Activated naive CD4-positive, alpha-beta T cell treated with anti-CD3 and anti-CD28 coated beads, Interleukin-2, amount 50 U/mL, for 72 hours (primary cell): ENCODE measurements around the gene PXDN. TPM values are rescaled to one million over a fixed set of nuclear protein-coding genes. Genes with fewer than 3 reads are reported as not detected.

ENCODE experiments used
- ATAC-seq, 2 donors: fragments of 150-1000 bp; cut with Tn5 transposase; 2 replicates each; pipeline ENCODE4 v1.10.0; 2021; ENCODE audit warnings: mild to moderate bottlenecking in 2 of 2, moderate library complexity in 2 of 2
- DNase-seq, 2 donors: peaks; one replicate each; pipeline ENCODE4 v3.0.0; 2021 to 2022; ENCODE audit warnings: low spot score in 2 of 2
- H3K27ac Mint-ChIP-seq, 2 donors: one replicate each; pipeline ENCODE4 v1.8.0; 2022; ENCODE audit warnings: mild to moderate bottlenecking in 2 of 2, mixed read lengths in 2 of 2
- H3K36me3 Mint-ChIP-seq, 2 donors: one replicate each; pipeline ENCODE4 v1.8.0; 2022; ENCODE audit warnings: mixed read lengths in 2 of 2
- H3K9me3 Mint-ChIP-seq, 2 donors: one replicate each; pipeline ENCODE4 v1.8.0; 2022; ENCODE audit warnings: mixed read lengths in 2 of 2
- total RNA-seq, 2 donors: library from RNA; stranded (reverse); gene quantifications; one replicate each; pipeline ENCODE4 v1.2.3, GENCODE V29; 2022

PXDN gene
- total RNA-seq, 2 donors from 2014 or later: 0.14 to 0.32 TPM

DNA sequence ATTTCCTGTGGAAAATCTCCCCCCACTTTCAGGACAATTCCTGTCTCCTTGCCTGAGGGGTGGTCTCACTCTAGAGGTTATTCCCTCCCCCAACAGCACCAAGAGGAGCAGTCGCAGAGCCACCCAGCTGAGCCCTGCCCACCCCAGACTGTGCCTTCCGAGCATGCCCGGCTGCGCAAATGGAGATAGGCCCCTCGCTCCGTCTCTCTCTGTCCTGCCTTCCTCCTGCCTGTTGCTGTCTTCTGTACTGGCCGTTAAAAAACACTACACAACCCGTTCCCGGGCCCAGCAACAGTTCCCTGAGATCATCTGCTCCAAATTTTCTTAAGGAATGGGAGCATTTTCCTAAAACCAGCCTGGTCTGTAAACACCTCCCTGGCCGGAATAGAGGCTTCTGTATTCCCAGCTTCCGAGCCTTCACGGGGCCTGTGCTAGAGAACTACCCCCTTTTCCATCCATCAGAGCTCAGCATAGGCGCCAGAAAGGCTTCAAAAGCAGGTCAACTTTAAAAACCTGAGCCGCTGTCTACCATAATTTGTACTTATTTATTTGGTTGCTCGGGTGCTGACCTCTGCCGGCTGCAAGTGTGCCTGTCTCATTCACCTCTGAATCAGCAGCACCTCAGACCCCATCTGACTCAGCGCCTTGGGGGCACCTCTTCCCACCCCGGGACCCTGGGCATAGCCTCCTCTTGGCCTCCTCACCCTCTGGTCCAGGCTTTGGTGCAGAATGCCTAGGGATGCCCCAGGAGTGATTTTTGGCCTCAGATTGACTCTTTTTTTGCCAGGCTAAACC, 159.4 kb downstream of the PXDN start:
- Mint-ChIP-seq H3K36me3 (peaks cover 0 to 5% of the 10 kb centered on the region in 2 donors), H3K9me3 (no peaks in the 10 kb centered on the region), H3K27ac (no peak overlapping the region)
- DNase-seq (no peak), ATAC-seq (no peak)

GRCh38 chr2:1584051-1584531, 160.2 kb downstream of the PXDN start:
- Mint-ChIP-seq H3K36me3 (peaks cover 0 to 5% of the 10 kb centered on the region in 2 donors), H3K27ac (no peak overlapping the region), H3K9me3 (no peaks in the 10 kb centered on the region)
- ATAC-seq: no peak
- DNase-seq: no peak

- Mint-ChIP-seq H3K36me3 (peaks cover 0 to 5% of the 10 kb centered on the region in 2 donors), H3K9me3 (no peaks in the 10 kb centered on the region), H3K27ac (no peak overlapping the region)
- DNase-seq: no peak
- no peak for ATAC-seq
These were observed 161.4 kb downstream of the PXDN start for GRCh38 chr2:1582891-1583341.

- no peak overlapping the region for H3K27ac Mint-ChIP-seq
- no peak for ATAC-seq
These were observed 162.2 kb downstream of the PXDN start for GRCh38 chr2:1581965-1582625.

More at GRCh38 chr2:1581965-1582625, 162.2 kb downstream of the PXDN start:
- H3K36me3 Mint-ChIP-seq: peaks cover 0 to 5% of the 10 kb centered on the region in 2 donors
- no peaks in the 10 kb centered on the region for H3K9me3 Mint-ChIP-seq
- DNase-seq: no peak
